H1 (cell line): ENCODE measurements around the gene IFNG-AS1. TPM values are rescaled to one million over a fixed set of nuclear protein-coding genes. Genes with fewer than 3 reads are reported as not detected.

Experiments
- CTCF ChIA-PET: fragments of 300-600 bp; sonication (Branson Sonifier 250); formaldehyde crosslinking; loops from one replicate; lab custom pipeline; 2021; ENCODE audit not compliant: partially characterized antibody; lab: Charles Lee
- POLR2A ChIA-PET: fragments of 300-600 bp; sonication (Branson Sonifier 250); formaldehyde crosslinking; loops from one replicate; lab custom pipeline; 2021; ENCODE audit warnings: inconsistent platforms; ENCODE audit not compliant: partially characterized antibody; lab: Charles Lee
- DNase-seq, 2 experiments: peaks; one replicate each; pipeline versions ENCODE4 v3.0.0 to v3.0.0-alpha.2; 2010 to 2022; ENCODE audit warnings: low spot score in 2 of 2, low read depth in 1 of 2, mixed read lengths in 1 of 2
- FAIRE-seq: peaks from 2 replicates; lab custom pipeline; 2011; peaks lifted over from hg19 to GRCh38; lab: Jason Lieb, UNC
- H2AFZ ChIP-seq: 2 replicates; pipeline ENCODE4 v1.8.1; 2012; ENCODE audit warnings: low read length, inconsistent platforms
- H2AK5ac ChIP-seq: 2 replicates; pipeline ENCODE4 v1.6.1; 2013; ENCODE audit warnings: low read depth, low read length
- H2BK120ac ChIP-seq: replicated peaks from 2 replicates; pipeline ENCODE3; 2013; ENCODE audit warnings: low read depth, low read length, inconsistent platforms
- H2BK12ac ChIP-seq: 2 replicates; pipeline ENCODE4 v1.6.1; 2013; ENCODE audit warnings: low read depth, low read length
- H2BK15ac ChIP-seq: 2 replicates; pipeline ENCODE4 v1.6.1; 2013; ENCODE audit warnings: low read length
- H2BK20ac ChIP-seq: 2 replicates; pipeline ENCODE4 v1.6.1; 2013; ENCODE audit warnings: low read length
- H2BK5ac ChIP-seq: 2 replicates; pipeline ENCODE4 v1.6.1; 2013; ENCODE audit warnings: low read depth, low read length
- H3K14ac ChIP-seq: 2 replicates; pipeline ENCODE4 v1.6.1; 2013; ENCODE audit warnings: inconsistent platforms; ENCODE audit not compliant: insufficient read length
- H3K18ac ChIP-seq: 2 replicates; pipeline ENCODE4 v1.6.1; 2013; ENCODE audit warnings: low read length; ENCODE audit errors: extremely low read depth
- H3K23ac ChIP-seq: 2 replicates; pipeline ENCODE4 v1.6.1; 2013; ENCODE audit warnings: inconsistent platforms; ENCODE audit not compliant: insufficient read length
- H3K23me2 ChIP-seq: 2 replicates; pipeline ENCODE4 v1.6.1; 2013; ENCODE audit warnings: low read depth, low read length
- H3K27ac ChIP-seq: 2 replicates; pipeline ENCODE4 v1.6.1; 2011; ENCODE audit warnings: low read depth, low read length, inconsistent platforms
- H3K27me3 ChIP-seq, 4 experiments: replicated peaks in 1 of 4; 1 replicate in 1 of 4; 2 replicates in 3 of 4; pipeline versions ENCODE4 v1.6.1 to v1.8.1; 2011 to 2013; ENCODE audit warnings: low read length in 3 of 4, mild to moderate bottlenecking in 3 of 4, inconsistent platforms in 2 of 4, mixed read lengths in 2 of 4, moderate library complexity in 1 of 4; ENCODE audit not compliant: control insufficient read depth in 3 of 4, insufficient read depth in 3 of 4; ENCODE audit errors: extremely low read depth in 1 of 4
- H3K36me3 ChIP-seq, 4 experiments: 2 replicates each; pipeline versions ENCODE4 v1.6.1 to v1.8.1; 2011 to 2013; ENCODE audit warnings: mild to moderate bottlenecking in 4 of 4, low read length in 3 of 4, moderate library complexity in 2 of 4, control low read depth in 1 of 4, inconsistent platforms in 1 of 4; ENCODE audit not compliant: insufficient read depth in 4 of 4, control insufficient read depth in 2 of 4
- H3K4ac ChIP-seq: replicated peaks from 2 replicates; pipeline ENCODE3; 2013; ENCODE audit warnings: low read length, low read depth, mixed read lengths, inconsistent platforms; ENCODE audit not compliant: insufficient read length
- H3K4me1 ChIP-seq, 4 experiments: replicated peaks in 1 of 4; 1 replicate in 1 of 4; 2 replicates in 3 of 4; pipeline versions ENCODE4 v1.6.1 to v1.8.1; 2011 to 2013; ENCODE audit warnings: low read length in 3 of 4, inconsistent platforms in 2 of 4, mixed read lengths in 1 of 4; ENCODE audit not compliant: insufficient read depth in 4 of 4, control insufficient read depth in 3 of 4
- H3K4me2 ChIP-seq, 2 experiments: 2 replicates each; pipeline versions ENCODE4 v1.6.1 to v1.8.1; 2011 to 2013; ENCODE audit warnings: low read depth in 2 of 2, low read length in 2 of 2, control low read depth in 1 of 2, inconsistent platforms in 1 of 2, mild to moderate bottlenecking in 1 of 2; ENCODE audit not compliant: insufficient read depth in 1 of 2
- H3K4me3 ChIP-seq, 4 experiments: fragments of 200-600, 300-600 bp in 1 of 4; sonication (generic), shearing (Covaris generic), sonication (Bioruptor Twin) in 1 of 4; 2 replicates each; pipeline versions ENCODE4 v1.5.1 to v1.8.1; 2011 to 2016; ENCODE audit warnings: low read length in 4 of 4, low read depth in 3 of 4, control low read depth in 2 of 4, inconsistent platforms in 2 of 4, mild to moderate bottlenecking in 2 of 4, mixed read lengths in 1 of 4, moderate library complexity in 1 of 4; ENCODE audit not compliant: insufficient read depth in 2 of 4; ENCODE audit errors: extremely low read depth in 1 of 4
- H3K56ac ChIP-seq: replicated peaks from 2 replicates; pipeline ENCODE3; 2013; ENCODE audit warnings: low read depth, mild to moderate bottlenecking, mixed read lengths, low read length, inconsistent platforms; ENCODE audit not compliant: insufficient read length
- H3K79me1 ChIP-seq: 2 replicates; pipeline ENCODE4 v1.6.1; 2013; ENCODE audit warnings: low read depth, low read length, control low read depth
- H3K79me2 ChIP-seq, 2 experiments: 2 replicates each; pipeline versions ENCODE4 v1.6.1 to v1.8.1; 2012 to 2013; ENCODE audit warnings: low read length in 2 of 2, mild to moderate bottlenecking in 2 of 2, inconsistent platforms in 1 of 2; ENCODE audit not compliant: insufficient read depth in 2 of 2, control insufficient read depth in 1 of 2
- H3K9ac ChIP-seq, 4 experiments: replicated peaks in 1 of 4; 1 replicate in 1 of 4; 2 replicates in 3 of 4; pipeline versions ENCODE4 v1.6.1 to v1.8.1; 2011 to 2013; ENCODE audit warnings: low read depth in 3 of 4, low read length in 3 of 4, control low read depth in 2 of 4, mild to moderate bottlenecking in 2 of 4, moderate library complexity in 2 of 4, inconsistent platforms in 1 of 4; ENCODE audit errors: extremely low read depth in 1 of 4
- H3K9me3 ChIP-seq, 2 experiments: 2 replicates each; pipeline versions ENCODE4 v1.6.1 to v1.8.1; 2012 to 2013; ENCODE audit warnings: mild to moderate bottlenecking in 2 of 2, moderate library complexity in 2 of 2, control low read depth in 1 of 2, inconsistent platforms in 1 of 2, low read depth in 1 of 2, low read length in 1 of 2, mixed read lengths in 1 of 2; ENCODE audit not compliant: insufficient read depth in 2 of 2
- H4K20me1 ChIP-seq, 2 experiments: replicated peaks in 1 of 2; 2 replicates each; pipeline versions ENCODE3 to v1.8.1; 2011 to 2013; ENCODE audit warnings: inconsistent platforms in 2 of 2, low read length in 2 of 2, mild to moderate bottlenecking in 1 of 2; ENCODE audit not compliant: insufficient read depth in 2 of 2, control insufficient read depth in 1 of 2
- H4K5ac ChIP-seq: 2 replicates; pipeline ENCODE4 v1.6.1; 2013; ENCODE audit warnings: low read length, low read depth, mixed read lengths, inconsistent platforms; ENCODE audit not compliant: insufficient read length
- H4K8ac ChIP-seq: 2 replicates; pipeline ENCODE4 v1.8.0; 2013; ENCODE audit warnings: mild to moderate bottlenecking, moderate library complexity, low read length, inconsistent platforms; ENCODE audit not compliant: insufficient read depth; ENCODE audit errors: extremely low read depth
- H4K91ac ChIP-seq: replicated peaks from 2 replicates; pipeline ENCODE3; 2013; ENCODE audit warnings: low read length, mixed read lengths, inconsistent platforms; ENCODE audit not compliant: insufficient read length
- BCL11A ChIP-seq, 2 experiments: IDR thresholded peaks; one replicate each; pipeline ENCODE4 v1.6.1; 2011; ENCODE audit warnings: low read depth in 2 of 2, low read length in 2 of 2, mild to moderate bottlenecking in 2 of 2
- FOSL1 ChIP-seq: IDR thresholded peaks from 2 replicates; pipeline ENCODE4 v1.6.1; 2011; ENCODE audit warnings: mild to moderate bottlenecking, low read depth, low read length, moderate library complexity; ENCODE audit not compliant: insufficient read depth
- JUND ChIP-seq: IDR thresholded peaks from 2 replicates; pipeline ENCODE4 v1.6.1; 2011; ENCODE audit warnings: mild to moderate bottlenecking, improper control_type of control experiment, low read length
- KDM4A ChIP-seq: IDR thresholded peaks from one replicate; pipeline ENCODE4 v1.7.1; 2012; ENCODE audit warnings: low read depth, mild to moderate bottlenecking, moderate library complexity, low read length, inconsistent platforms; ENCODE audit not compliant: severe bottlenecking
- MAX ChIP-seq: IDR thresholded peaks from 2 replicates; pipeline ENCODE4 v1.6.1; 2012; ENCODE audit warnings: inconsistent platforms
- POLR2A ChIP-seq, 2 experiments: IDR thresholded peaks; 1 replicate in 1 of 2; 2 replicates in 1 of 2; pipeline ENCODE4 v1.6.1; 2011; ENCODE audit warnings: low read depth in 2 of 2, low read length in 2 of 2, mild to moderate bottlenecking in 2 of 2; ENCODE audit errors: control extremely low read depth in 1 of 2
- RFX5 ChIP-seq: IDR thresholded peaks from 2 replicates; pipeline ENCODE4 v1.6.1; 2011; ENCODE audit warnings: low read depth, low read length, improper control_type of control experiment, borderline replicate concordance
- RXRA ChIP-seq: IDR thresholded peaks from 2 replicates; pipeline ENCODE4 v1.6.1; 2011; ENCODE audit warnings: low read depth, mild to moderate bottlenecking, low read length, moderate library complexity; ENCODE audit not compliant: insufficient read depth
- SRF ChIP-seq: IDR thresholded peaks from 2 replicates; pipeline ENCODE4 v1.6.1; 2011; ENCODE audit warnings: mild to moderate bottlenecking, low read depth, low read length, moderate library complexity
- TEAD4 ChIP-seq: IDR thresholded peaks from 2 replicates; pipeline ENCODE4 v1.6.1; 2012; ENCODE audit warnings: low read depth, low read length, inconsistent platforms, mixed read lengths
- USF2 ChIP-seq: IDR thresholded peaks from 2 replicates; pipeline ENCODE4 v1.6.1; 2011; ENCODE audit warnings: low read length, improper control_type of control experiment
- YY1 ChIP-seq: IDR thresholded peaks from 2 replicates; pipeline ENCODE4 v1.6.1; 2011; ENCODE audit warnings: low read depth, mild to moderate bottlenecking, low read length
- WGBS, 2 experiments: shearing (Covaris generic) in 1 of 2; methylation state at CpG; one replicate each; pipeline versions ENCODE4 v1.1.6 to v1.1.7; 2013 to 2015; ENCODE audit warnings: low lambda C conversion rate in 2 of 2, mixed read lengths in 2 of 2, inconsistent platforms in 1 of 2, low coverage in 1 of 2, missing lambda C conversion rate in 1 of 2; ENCODE audit not compliant: insufficient replicate concordance in 2 of 2, insufficient coverage in 1 of 2, insufficient read length in 1 of 2; ENCODE audit errors: extremely low coverage in 1 of 2, missing lambda C conversion rate in 1 of 2; 5-methylcytosine and 5-hydroxymethylcytosine counted together
- polyA plus RNA-seq, 7 experiments: library from polyadenylated mRNA; depleted of rRNA in 3 of 7; stranded (reverse) in 5 of 7; unstranded in 2 of 7; fragments of >200 nt in 5 of 7; fragments of 200-250 nt in 2 of 7; gene quantifications; 1 replicate in 5 of 7; 2 replicates in 1 of 7; 4 replicates in 1 of 7; pipeline versions ENCODE4 v1.2.1 to v1.2.3, GENCODE V29; 2011 to 2013; ENCODE audit warnings: missing spikeins in 2 of 7, mixed read lengths in 2 of 7
- total RNA-seq: library from RNA; stranded (reverse); fragmentation: NEBNext Ultra II Directional; extraction: Animal tissue kit (Norgen Biotek cat#: 25700); gene quantifications from 2 replicates; pipeline ENCODE4 v1.2.1, GENCODE V29; 2021

The IFNG-AS1 gene
- total and polyA plus RNA-seq, 2 of the 8 experiments (the other 6 are each of a cell fraction or from before 2014, with no cell fraction given), result not detected

- H4K8ac ChIP-seq, result no peak overlapping the region
- no peak overlapping the region for H2BK12ac ChIP-seq
- no peak overlapping the region for H3K4me3 ChIP-seq
- no peak overlapping the region for H3K18ac ChIP-seq
- H3K4me1 ChIP-seq, result peaks cover 0 to 3% (median 0%) of the 10 kb centered on the region in 4 experiments; a peak in 1 of 7 replicates
- ChIA-PET CTCF (interaction anchor here (0.5 to 0.9 kb wide), 2 partner anchors 9 to 376 kb away, joined by 3 to 4 read pairs; no protein-coding TSS in a partner anchor), POLR2A (no interaction called here)
- no peak overlapping the region for H3K14ac ChIP-seq
- no peaks in the 10 kb centered on the region for H3K36me3 ChIP-seq
- no peak overlapping the region for H2BK15ac ChIP-seq
- no peak overlapping the region for H3K9ac ChIP-seq
- no peak overlapping the region for H3K4ac ChIP-seq
- no peaks in the 10 kb centered on the region for H3K79me2 ChIP-seq
- H3K4me2 ChIP-seq, result no peak overlapping the region
- no peak overlapping the region for H2BK20ac ChIP-seq
- no peak overlapping the region for H3K56ac ChIP-seq
- H2BK120ac ChIP-seq, result no peak overlapping the region
- no peaks in the 10 kb centered on the region for H3K23me2 ChIP-seq
- H4K5ac ChIP-seq, result no peak overlapping the region
- no peaks in the 10 kb centered on the region for H3K9me3 ChIP-seq
- H2AFZ ChIP-seq, result no peak overlapping the region
- no peak overlapping the region for H3K23ac ChIP-seq
- no peak overlapping the region for H4K91ac ChIP-seq
- H2AK5ac ChIP-seq, result no peak overlapping the region
- no peak overlapping the region for H3K27ac ChIP-seq
- FAIRE-seq (no peak), DNase-seq (no peak)
- H4K20me1 ChIP-seq, result no peaks in the 10 kb centered on the region
- no peak overlapping the region for H2BK5ac ChIP-seq
- WGBS, 2 experiments, result 95% methylated on average over 2 of the region's 2 CpGs; no CpG with 5 or more reads in 1 of the 2 experiments
- H3K27me3 ChIP-seq, result no peaks in the 10 kb centered on the region
- H3K79me1 ChIP-seq, result no peaks in the 10 kb centered on the region
- TF ChIP-seq BCL11A (IDR thresholded peaks at IDR 0.05; ENCODE audit: low read depth in 2 of 2, low read length in 2 of 2), result no peak
- TF ChIP-seq KDM4A, result no peak
- no peak for TF ChIP-seq YY1
- no peak for TF ChIP-seq FOSL1
- no peak for TF ChIP-seq JUND
- TF ChIP-seq SRF, result no peak
- TF ChIP-seq MAX, result no peak
- no peak for TF ChIP-seq POLR2A (IDR thresholded peaks at IDR 0.05; ENCODE audit: control extremely low read depth in 1 of 2, low read depth in 2 of 2, low read length in 2 of 2)
- no peak for TF ChIP-seq RXRA
- TF ChIP-seq RFX5, result no peak
- TF ChIP-seq TEAD4, result no peak
- no peak for TF ChIP-seq USF2
Measured at GRCh38 chr12:68012712-68013111, 23.5 kb downstream of the IFNG-AS1 start.
